NCI-H345 (cell line): ENCODE measurements around the gene OBI1.

Experiments
- DNase-seq: peaks from one replicate; lab custom pipeline; 2025; lab: John Stamatoyannopoulos, UW

The OBI1 gene

DNA sequence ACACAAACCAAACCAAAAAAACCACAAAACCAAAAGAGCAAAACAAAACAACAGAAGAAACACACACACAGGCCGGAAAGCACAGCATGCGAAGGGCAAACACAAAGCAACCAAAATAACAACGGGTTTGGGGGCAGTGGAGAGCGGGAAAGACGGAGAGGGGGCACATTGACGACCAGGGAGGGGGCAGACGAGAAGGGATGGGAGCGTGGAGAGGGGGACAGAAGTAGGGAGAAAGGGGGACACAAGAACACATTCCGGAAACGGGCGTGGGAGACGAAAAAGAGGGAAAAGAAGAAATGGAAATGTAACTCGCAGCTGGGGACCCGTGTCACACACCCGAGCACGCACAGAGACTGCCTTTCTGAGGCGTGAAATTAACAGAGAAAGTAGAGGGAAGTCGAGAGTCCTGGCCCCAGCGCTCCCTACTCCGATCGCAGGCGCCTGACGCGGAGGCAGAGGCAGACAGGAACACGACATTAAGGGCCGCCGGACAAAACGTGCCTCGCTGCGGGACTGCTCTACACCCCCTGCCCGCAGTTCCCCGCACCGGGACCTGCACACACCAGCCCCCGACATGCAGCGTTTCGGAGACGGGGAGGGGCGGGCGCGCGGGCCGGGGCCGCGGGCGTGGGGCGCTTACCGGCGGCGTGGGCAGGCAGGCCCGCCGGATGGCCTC, 56.3 kb downstream of the OBI1 start:
- DNase-seq: no peak

DNA sequence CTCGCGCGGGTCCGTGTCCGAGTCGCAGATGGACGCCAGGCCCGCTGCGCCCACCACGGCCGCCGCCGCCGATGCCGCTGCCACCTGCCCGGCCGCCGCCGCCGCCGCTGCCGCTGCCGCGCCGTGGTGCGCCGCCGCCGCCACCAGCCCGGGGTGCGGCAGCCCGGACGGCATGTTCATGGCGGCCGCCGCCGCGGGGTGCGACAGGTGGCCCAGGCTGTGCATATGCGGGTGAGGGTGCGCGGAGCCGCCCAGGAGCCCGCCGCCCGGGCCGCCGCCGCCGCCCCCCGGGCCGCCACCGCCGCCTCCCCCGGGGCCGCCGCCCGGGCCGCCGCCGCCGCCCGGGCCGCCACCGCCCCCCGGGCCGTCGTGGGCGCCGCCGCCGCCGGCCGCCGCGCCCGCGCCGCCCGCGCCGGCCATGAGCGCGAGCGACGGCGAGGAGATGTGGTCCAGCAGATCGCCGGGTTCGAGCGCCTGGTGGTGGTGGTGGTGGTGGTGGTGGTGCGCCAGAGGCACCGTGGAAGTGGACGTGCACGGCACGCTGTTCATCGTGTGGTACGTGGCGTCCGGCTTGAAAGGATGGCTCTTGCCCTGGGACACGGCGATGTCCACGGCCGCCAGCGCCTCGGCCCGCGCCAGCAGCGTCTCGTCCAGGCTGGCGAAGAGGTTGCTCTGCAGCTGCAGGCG, 56.9 kb downstream of the OBI1 start:
- DNase-seq: no peak

DNA sequence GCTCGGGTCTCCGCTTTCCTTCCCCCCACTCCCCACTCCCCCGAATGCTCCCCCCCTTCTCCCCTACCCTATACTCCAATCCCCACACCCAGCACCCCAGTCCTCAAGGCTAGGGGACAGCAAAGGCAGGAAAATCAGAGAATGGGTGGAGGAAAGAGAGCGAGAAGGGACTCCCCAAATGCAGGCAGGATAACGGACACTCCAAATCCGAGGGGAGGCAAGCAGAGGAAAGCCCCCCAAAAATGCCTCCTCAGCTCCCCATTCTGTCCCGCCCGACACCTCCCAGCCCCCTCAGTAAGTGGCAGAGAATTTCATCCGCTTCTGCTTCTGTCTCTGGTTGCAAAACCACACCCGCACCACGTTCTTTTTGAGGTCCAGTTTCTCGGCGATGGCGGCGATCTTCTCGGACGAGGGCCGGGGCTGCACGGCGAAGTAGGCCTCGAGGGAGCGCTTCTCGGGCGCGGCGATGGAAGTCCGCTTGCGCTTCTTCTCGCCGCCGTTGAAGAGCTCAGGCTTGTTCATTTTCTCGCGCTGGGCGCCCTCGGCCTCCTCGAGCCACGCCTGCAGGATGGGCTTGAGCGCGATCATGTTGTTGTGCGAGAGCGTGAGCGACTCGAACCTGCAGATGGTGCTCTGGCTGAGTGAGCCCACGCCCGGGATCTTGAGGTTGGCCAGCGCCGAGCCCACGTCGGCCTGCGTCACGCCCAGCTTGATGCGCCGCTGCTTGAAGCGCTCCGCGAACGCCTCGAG, 57.7 kb downstream of the OBI1 start:
- no peak for DNase-seq

DNA sequence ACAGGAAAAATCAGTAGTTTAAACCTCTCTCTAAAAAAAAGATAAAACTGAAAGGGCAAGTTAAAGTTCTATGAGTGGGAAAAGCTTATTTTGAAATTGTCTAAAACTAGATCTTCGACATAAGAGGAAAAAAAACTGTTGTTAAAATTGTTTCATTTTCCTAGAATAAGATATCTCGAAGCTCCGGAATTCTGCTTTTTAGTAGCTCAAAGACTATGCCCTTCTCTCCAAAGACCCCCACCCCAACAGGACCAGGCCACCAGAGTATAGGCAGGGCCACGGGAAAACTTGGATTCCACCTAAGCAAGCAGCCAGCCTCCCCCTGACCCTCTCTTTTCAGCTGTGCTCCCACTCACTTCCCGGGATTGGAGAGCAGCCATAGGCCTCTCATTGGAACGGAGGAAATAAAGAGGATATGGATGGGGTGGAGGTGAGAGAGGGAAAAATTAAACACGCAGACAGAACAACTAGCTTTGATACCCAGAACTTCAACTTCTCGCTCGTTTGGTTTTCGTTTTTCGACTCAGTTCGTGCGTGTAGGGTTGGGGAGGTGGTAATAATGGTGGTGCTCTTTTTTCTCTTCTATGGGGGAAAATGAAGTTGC, 58.6 kb downstream of the OBI1 start:
- no peak for DNase-seq

DNA sequence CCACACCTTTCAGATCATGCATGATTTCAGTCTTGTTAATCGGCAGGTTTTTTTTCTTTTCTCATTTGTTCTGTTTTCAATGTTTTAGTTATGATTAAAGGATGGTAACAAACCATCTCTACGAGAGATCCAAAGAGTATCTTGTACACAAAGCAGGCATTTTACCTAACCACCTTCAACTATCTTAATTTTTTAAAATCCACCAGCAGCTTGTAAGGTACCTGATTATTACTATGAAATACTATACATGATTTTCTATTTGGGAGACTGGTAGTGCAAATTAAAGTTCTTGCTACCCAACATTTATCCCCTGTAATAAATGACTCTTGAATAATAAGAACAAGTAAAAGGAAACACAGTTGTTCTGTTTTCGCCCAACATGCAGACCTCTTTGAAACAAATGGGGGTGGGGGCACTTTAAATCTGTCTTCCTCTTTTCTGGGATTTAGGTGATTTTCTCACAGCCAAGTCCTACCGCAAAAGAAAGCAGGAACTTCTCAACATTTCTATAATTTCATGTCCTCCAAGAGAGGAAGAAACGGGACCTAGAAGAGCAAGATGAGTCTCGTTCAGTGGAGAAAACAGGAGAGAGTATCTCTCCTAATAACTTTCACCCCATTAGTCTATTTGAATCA, 59.2 kb downstream of the OBI1 start:
- no peak for DNase-seq

DNA sequence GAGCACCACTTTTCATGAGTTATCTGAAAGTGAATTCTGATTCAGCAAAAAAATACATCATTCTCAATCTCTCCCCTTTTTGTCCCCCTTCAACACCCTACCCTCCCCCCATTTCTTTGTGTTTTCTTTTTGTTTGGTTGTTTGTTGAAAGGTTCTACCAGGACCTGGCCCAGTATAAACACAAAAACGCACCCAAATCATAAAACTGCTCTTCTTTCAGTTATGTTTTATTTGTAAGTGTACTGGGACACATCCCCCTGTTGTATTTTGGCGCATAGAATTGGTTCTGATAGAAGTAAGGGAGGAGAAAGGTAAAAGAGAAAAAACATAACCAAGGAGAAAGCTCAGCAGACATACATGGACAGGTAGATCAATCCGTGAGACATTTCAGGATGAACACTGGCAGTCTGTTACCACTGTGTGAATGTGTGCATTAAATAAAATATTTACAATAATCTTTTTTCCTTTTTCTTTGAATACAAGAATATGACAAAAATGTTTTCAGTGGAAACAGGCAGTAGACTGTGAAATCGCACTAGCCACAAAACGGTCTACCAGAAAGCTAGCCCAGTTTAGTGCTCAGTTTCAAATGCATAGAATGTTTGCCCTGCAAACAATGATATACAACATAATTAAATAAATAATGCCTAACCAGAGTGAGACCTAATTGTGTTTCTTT, 59.9 kb downstream of the OBI1 start:
- DNase-seq: no peak

DNA sequence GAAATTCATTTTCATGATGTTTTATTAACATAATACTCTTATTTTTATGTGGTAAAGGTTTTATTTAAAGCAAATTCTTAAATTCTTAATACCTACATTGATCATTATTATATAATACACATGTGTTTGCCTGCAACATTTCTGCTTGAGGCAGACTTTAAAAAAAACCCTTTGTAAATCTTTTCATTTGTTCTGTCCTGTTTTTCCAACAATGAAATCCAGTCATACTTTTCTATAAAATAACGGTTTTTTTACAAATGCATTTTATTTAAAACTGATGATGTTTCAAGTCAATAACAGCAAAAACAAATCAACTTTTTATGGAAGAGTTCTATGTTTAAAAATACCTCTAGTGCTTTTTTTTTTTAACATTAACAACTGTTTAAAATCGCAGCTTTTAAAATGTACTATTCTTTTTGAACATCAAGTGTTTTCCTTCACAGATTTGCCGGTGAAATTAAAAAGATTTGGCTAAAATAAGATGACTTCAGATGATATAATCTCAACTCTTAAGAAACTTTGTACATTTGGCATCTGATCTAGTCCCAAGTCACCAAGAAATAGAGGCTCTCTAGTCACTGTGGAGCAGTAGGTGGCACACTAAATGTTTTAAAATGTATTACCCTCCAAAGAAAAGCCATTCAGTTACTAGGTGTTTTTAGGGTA, 60.7 kb downstream of the OBI1 start:
- no peak for DNase-seq

DNA sequence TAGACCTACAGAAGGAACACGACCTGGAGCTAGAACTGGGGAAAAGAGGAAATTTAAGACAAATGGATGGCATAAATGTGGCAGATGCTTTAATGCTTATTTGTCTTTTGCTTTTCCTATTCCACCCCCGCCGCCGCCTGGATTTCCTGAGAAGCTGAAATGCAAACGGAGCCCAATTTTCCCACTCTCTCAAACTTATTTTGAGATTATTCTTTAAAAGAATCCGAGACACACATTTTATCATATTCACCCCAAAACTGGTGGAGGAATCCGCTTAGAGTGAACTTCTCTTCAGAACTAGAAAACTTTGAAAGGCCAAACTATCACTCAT, 61.4 kb downstream of the OBI1 start:
- no peak for DNase-seq

DNA sequence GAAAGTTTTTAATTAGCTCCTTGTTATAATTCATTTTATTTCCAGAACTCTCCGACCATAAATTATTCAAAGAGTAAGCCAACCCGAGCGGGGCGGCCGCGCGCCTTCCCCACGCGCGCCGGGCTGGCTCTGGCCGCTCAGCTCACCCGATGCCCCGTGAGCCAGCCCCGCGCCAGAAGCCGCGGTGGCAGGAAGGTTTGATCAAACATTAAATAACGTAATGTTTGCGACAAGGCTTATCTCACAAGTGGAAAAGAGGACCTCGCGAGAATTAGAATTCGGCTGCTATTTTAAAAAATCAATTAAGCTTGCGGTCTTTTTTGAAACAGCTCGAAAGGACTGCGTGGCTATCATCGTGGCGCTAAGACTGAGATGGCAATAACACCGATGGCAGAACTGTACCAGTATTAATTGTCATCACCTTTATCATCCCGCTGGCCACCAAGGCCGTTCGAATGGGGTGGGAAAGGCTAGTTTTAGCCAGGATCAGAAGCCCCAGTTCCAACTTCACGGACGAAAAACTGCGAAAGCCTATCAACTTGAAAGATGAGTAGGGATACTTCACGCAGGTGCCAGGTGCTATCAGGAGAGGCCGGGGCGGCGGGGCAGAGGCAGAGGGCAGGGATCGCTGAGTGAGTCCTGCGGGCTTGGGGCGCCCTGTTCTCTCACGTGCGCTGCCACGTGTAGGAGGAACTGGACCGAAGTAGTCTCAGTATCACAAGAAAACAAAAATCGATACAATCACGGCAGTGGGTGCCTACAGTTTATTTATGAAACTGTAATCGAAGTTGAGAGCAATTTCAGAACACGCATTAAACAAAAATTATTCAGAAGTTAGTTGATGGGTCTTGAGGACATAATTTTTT, 62.0 kb downstream of the OBI1 start:
- no peak for DNase-seq

DNA sequence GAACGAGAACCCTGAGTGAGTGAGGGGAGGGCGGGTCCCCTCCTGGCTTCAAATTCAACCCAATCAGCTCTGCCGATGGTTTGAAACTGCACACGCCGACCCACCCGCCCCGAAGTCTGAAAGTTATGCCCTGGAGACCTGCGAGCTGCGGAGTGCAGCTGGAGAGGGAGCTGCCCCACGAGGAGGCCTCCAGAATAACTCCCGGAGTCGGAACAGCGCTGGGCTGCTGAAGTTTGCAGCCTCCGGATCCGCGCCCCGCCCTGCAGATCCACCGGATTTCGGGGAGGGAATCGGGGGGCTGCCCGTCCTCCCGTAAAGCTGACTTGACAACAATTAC, 62.6 kb downstream of the OBI1 start:
- DNase-seq: no peak

DNA sequence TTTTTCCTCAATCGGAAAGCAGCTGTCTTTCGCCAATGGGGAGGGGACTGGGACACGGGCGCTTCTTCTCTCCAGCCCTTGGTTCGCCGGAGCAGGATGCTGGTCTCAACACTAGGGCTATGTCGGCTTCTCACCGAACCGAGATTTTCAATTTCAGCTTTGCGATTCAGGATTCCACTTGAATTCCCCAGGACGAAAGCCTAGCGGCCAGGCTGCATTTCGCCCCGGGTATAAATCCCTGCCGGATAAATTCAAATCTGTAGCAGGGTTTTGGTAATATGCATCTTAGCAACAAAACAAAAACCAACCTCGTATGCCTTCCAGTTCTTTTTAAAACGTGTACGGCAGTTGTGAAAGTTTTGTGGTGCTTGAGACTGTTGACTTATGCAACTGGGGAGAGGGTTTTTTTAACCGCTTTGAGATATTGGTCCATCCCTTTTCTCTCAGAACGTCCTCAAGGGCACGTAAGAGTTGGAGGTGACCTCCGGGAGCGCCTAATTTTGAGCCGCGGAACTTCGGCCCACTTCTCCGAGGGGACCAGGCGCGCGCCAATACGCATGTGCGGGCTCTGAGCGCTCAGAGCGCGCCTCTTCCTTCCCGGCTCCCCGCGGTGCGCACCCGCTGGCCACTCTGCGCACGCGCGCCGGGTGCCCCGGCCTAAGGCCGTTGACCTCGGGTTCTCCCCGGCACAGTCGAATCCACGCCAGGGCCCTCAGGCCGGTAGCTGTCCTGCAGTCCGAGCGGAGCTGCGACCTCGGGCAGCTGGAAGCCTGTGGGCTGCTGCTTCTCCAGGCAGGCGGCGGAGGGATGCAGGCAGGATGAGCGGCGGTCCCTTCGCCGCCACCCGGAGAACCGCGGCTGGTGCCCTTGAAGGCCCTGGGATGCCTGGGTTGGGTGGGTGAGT, 63.2 kb downstream of the OBI1 start:
- DNase-seq: no peak

DNA sequence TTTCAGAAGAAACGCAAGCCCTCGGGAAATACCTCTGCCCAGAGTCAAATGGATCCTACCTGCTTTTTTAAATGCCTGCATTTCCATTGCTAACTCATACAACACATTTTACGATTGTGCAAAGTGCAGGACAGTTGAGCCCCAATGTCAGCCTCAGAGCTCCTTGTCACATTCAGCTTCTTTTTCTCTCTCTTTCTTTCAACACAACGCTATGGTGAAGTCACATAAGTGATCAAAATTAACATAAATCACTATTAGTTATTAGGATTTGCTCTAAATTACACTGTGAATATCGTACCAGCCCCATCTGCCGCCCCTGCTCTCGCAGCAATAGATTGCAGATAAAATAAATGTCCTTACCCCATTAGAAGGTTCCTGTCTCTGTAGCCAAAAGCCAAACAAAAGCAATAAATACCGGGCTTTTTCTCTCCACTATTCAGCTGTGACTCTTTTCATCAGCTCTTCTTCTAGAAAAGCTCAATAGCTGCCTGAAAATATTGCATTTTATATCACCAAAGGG, 64.4 kb downstream of the OBI1 start:
- no peak for DNase-seq

DNA sequence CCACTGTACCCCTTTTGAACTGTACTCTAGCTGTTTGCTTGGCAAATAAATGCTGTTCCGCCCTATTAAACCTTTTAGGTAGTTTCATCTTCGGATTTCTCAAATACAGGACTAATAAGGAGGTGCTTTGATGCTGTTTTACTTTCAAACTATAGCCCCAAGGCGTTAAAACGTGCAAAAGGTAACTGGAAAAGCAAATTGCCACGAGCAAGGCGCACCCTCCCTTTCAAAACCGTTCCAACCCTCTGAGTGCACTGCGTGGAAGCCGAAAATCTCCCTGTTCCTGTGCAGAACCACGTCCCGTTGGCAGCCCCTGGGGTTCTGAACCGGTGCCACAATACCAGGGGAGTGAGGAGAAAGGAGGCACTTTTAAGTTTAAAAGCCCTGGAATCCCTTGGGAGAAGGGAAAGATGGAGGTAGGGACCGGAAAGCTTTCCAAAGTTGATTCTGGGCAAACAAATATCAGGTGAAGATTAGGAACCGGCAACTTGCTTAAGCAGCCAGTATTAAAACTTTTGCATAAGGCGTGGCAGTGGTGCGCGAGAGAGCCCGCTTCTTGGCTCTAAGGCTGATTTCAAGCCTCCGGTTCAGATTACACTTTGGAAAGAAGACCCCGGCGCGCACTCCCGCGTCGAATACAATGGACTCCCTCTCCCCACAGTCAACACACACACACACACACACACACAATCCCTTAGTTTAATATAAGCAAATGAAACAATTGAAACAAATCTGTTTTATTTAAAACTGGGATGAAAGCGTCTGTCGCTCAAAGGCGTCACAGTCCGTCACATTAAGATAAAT, 65.1 kb downstream of the OBI1 start:
- peak; percentile 73 for DNase-seq

DNA sequence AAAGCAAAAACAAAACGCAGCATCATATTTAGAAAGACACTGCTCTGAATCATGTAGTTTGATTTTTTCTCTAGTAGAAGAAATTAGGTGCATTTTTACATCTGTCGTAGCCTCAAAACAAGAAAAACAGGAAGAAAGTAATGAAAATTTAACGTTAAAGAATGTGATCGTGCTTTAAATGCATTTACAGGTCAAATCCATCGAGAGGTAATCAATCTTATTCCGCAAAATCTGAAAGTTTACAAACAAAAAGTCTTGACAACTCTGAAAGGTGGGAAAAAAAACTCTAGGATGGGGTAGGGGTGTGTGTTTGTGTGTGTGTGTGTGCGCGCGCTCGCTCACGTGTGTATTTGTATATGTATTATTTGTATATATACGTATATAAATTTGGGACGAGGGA, 65.8 kb downstream of the OBI1 start:
- DNase-seq: no peak

DNA sequence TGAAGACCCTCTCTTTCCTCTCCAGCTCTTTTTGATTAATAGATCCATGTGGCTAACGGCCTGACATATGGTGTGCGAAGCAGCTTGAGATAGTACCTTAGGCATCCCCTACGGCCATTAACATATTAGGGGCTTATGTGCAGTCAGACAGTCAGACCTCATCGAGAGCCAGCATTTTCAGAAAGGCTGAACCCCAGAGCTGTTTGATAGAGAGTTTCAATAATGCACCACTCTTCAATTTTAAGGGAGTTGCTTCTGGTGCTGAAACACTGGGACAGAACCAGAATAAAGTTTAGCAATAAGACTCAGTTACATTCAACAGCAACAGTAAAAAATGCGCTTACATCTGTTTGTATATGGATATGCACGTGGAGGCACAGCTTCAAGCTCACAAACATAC, 66.4 kb downstream of the OBI1 start:
- no peak for DNase-seq

DNA sequence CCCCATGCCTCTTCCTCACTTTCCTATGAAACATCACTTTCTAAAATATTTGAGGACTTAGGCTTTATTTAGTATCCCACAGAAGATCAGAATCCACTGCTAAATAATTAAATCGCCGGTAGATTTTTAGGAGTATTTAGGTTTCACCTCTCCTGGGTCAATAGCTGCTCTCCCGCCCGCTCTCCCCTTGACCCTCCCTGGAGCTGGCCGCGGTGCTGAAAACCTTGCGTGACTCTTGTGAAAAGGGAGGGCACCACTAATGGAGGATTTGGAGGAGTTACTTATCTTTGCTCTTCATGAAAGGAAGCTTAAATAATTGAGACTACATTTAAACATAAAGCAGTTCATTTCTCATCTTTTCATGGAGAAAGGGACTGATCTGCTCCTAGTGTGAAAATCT, 69.7 kb downstream of the OBI1 start:
- no peak for DNase-seq

DNA sequence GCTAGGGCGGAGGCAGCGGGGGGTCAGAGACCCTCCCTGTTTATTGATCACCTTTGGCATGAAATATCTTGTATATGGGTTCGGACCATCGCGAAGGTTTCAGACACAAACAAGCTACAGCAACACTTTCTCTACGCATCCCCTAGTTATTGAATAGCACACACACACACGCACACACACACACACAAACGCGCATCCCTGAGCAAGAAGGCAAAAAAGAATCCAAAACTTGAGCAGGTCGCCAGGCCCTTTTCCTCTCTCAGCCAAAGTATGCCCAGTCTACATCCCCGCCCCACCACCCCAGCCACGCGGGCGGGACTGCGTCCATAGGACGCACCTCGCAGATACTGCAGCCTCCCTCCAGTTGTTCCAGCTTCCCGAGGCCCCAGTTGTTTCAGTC, 71.6 kb downstream of the OBI1 start:
- no peak for DNase-seq

DNA sequence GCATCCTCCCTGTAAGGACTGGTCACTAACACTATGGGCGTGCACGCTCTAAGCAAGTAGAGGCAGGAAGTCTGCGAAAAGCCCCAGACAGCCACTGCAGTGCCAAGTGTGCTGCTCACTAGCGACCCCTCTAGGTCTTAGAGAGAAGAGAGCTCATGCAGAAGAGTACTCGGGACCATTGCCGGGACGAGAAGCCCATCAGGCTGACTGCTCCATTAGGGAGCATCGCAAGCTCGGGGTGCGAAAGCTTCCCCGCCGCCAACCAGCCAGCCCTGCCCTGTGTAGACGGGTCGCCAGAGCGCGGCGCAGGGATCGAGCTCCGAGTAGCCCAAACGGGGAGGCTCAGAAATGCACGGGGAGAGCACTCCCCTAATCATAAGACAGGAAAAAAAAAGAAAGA, 72.2 kb downstream of the OBI1 start:
- DNase-seq: no peak
